ENCODE data around the gene THRA.

THRA gene

GRCh38 chr17:40103688-40104087 lies 40.9 kb downstream of the THRA start:
- Histone ChIP-seq H3K4me1 (ENCODE audit: control insufficient read depth, insufficient read depth, low read length) (peaks cover 74% of the 10 kb centered on the region), H3K36me3 (ENCODE audit: control insufficient read depth, insufficient read depth, low read length) (no peaks in the 10 kb centered on the region), H3K4me3 (ENCODE audit: low read length) (no peak overlapping the region), H3K9ac (ENCODE audit: low read length) (peak overlapping the region; percentile 46), H3K9me3 (ENCODE audit: control insufficient read depth, low read length) (no peaks in the 10 kb centered on the region), H3K27me3 (ENCODE audit: control insufficient read depth, insufficient read depth, low read length) (no peaks in the 10 kb centered on the region)

DNA sequence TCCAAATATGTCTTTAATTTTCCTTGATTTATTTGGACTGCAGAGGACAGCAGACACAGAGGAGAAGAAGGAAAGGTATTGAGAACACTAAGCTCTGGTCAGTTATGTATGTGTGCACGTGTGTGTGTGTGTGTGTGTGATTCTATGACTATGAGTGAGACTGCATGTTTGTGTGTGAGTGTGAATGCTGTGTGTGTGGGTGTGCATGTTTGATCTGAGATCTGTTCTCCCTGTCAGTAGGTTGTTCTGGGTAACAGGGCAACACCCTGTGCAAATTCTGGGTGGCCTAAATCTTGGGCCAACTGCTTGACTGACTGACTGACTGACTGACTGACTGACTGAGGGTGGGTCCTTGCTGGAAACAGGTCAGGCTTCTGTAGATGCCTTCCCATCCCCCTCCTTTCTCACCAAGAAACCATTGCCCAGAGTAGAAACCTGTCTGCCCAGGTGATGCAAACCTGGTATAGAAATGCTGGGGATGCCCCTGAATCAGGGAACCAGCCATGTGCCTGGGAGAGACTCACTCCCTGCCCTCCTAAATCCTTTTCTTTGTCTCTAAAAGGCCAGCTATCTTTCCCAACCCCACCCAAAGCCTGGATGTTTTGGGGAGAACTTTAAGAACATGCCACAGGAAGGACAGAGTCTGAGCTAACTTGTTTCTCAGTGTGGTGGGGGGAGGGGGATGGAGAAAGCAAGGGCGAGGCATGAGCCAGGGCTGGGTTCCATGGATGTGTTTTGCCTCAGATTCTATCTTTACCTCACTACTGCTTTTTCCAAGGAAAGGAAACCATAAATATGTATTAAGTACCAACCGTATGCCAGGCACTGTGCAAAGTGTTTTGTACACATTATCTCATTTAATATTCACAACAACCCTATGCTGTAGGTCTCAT lies 42.1 kb downstream of the THRA start:
- H3K9ac ChIP-seq (ENCODE audit: low read length) = peak overlapping the region; percentile 23
- no peak overlapping the region for H3K4me3 ChIP-seq (ENCODE audit: low read length)
- H3K36me3 ChIP-seq (ENCODE audit: control insufficient read depth, insufficient read depth, low read length) = peaks cover 2% of the 10 kb centered on the region
- peaks cover 84% of the 10 kb centered on the region for H3K4me1 ChIP-seq (ENCODE audit: control insufficient read depth, insufficient read depth, low read length)
- H3K9me3 ChIP-seq (ENCODE audit: control insufficient read depth, low read length) = no peaks in the 10 kb centered on the region
- no peaks in the 10 kb centered on the region for H3K27me3 ChIP-seq (ENCODE audit: control insufficient read depth, insufficient read depth, low read length)

DNA sequence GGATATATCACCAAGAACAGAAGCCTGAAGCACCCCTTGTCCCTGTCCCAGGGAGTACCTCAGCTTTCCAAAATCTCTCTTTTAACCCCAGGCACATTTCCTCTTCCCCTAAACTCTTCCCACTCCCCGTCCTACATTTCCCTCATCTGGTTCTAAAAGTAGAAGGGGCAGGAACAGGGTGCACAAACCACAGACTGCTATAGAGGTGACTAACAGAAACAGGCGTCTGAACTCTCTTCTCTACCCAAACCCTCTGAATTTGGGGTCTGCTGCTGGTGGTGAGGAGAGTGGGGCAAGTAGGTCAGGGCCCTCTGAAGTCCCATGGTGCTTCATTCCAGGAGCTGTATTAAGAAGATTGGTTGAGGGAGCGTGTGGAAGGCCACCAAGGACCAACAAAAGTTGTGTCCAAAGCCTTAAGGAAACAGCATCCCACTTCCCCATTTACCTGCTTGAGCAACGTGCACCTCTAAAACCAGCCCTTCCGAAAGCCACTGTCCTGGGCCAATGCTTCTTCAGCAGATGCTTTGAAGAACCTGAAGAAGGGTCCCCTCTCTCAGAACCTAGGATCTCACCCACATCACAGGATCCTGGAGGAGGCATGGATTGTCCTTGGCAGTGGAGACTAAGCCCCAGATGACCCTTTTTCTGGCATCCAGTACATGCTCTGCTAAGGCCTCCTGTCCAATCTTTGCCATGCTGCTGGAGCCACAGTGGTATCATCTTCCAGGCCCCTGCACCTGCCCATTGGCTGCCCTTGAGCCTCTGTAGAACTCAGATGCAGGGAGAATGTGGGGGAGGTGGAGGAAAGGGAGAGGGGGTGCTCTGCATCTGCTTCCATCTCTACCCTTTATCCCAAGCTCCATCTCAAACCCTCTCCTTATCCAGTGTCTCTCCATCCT lies 43.3 kb downstream of the THRA start:
- Histone ChIP-seq H3K9me3 (ENCODE audit: control insufficient read depth, low read length) (no peaks in the 10 kb centered on the region), H3K27me3 (ENCODE audit: control insufficient read depth, insufficient read depth, low read length) (no peaks in the 10 kb centered on the region), H3K36me3 (ENCODE audit: control insufficient read depth, insufficient read depth, low read length) (peaks cover 4% of the 10 kb centered on the region), H3K4me3 (ENCODE audit: low read length) (no peak overlapping the region), H3K4me1 (ENCODE audit: control insufficient read depth, insufficient read depth, low read length) (peaks cover 91% of the 10 kb centered on the region), H3K9ac (ENCODE audit: low read length) (peak overlapping the region; percentile 49)

DNA sequence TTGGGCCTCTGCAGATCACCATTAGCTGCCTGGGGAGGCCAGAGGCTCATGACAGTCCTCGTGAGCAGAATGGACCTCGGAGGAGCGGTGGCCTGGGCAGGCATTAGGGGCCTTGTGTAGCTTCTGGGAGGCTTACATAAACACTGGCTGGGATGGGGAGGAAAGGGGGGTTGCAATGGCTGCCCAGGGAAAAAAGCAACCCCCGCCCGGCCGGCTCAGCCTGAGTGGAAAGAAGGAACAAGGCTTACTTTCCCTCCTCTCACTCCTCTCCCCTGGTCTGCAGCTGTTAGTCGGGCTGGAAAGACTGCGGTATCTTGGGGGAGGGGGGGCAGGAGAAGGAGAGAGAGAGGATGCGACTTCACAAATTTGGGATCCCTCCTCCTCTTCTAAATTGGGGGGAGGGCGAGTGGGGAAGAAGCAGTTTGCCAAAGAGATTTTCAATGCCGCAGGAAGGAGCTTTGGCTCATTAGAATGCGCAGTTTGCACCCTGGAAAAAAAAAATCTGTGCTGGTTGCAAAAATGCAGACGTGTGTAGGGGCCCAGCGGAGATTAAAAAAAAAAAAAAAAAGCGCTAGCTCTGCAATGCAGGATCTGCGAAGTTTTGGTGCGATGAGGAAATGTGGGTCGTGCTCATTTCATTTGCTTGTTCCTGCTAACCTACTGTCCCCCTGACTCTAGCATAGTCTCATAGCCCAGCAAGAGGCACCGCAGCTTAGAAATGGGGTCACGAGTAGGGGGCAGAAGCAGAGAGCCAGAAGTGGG lies 44.2 kb downstream of the THRA start:
- no peak overlapping the region for H3K4me3 ChIP-seq (ENCODE audit: low read length)
- peaks cover 4% of the 10 kb centered on the region for H3K36me3 ChIP-seq (ENCODE audit: control insufficient read depth, insufficient read depth, low read length)
- peaks cover 91% of the 10 kb centered on the region for H3K4me1 ChIP-seq (ENCODE audit: control insufficient read depth, insufficient read depth, low read length)
- no peaks in the 10 kb centered on the region for H3K27me3 ChIP-seq (ENCODE audit: control insufficient read depth, insufficient read depth, low read length)
- H3K9me3 ChIP-seq (ENCODE audit: control insufficient read depth, low read length) = no peaks in the 10 kb centered on the region
- peak overlapping the region; percentile 56 for H3K9ac ChIP-seq (ENCODE audit: low read length)

DNA sequence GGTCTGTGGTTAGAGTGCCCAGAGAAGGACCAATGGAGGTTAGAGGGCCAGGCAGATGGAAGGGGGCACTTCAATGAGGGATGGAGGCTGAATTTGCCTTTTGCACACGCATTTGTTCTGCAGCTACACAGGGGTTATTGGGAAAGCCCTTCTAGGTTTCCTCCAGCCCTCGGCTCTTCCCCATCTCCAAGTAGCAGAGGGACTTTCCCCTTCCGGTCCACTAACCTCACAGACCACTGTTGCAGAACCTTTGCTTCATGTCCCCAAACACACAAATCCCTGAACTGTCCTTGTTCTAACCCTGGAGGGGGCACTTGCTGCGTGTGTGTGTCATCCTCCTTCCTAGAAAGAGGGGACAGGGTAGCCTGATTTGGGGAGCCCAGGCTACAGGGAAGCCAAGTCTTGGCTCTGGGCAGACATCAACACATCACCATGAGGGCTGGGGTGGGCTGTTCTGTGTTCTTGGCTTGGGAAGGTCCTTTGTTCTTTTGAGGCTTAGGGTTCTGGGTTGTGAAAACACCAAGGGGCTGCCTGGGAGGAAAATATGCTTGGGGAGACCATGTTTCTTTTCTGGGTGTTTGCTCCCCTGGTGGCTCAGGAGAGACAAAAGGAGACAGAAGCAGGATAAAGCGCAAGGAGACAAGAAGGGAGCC lies 44.9 kb downstream of the THRA start:
- no peaks in the 10 kb centered on the region for H3K27me3 ChIP-seq (ENCODE audit: control insufficient read depth, insufficient read depth, low read length)
- peak overlapping the region; percentile 56 for H3K9ac ChIP-seq (ENCODE audit: low read length)
- H3K4me1 ChIP-seq (ENCODE audit: control insufficient read depth, insufficient read depth, low read length) = peaks cover 96% of the 10 kb centered on the region
- H3K4me3 ChIP-seq (ENCODE audit: low read length) = no peak overlapping the region
- peaks cover 4% of the 10 kb centered on the region for H3K36me3 ChIP-seq (ENCODE audit: control insufficient read depth, insufficient read depth, low read length)
- H3K9me3 ChIP-seq (ENCODE audit: control insufficient read depth, low read length) = no peaks in the 10 kb centered on the region

GRCh38 chr17:40108970-40109824 lies 46.4 kb downstream of the THRA start:
- no peaks in the 10 kb centered on the region for H3K27me3 ChIP-seq (ENCODE audit: control insufficient read depth, insufficient read depth, low read length)
- H3K4me3 ChIP-seq (ENCODE audit: low read length) = no peak overlapping the region
- H3K4me1 ChIP-seq (ENCODE audit: control insufficient read depth, insufficient read depth, low read length) = peaks cover 95% of the 10 kb centered on the region
- peak overlapping the region; percentile 56 for H3K9ac ChIP-seq (ENCODE audit: low read length)
- H3K36me3 ChIP-seq (ENCODE audit: control insufficient read depth, insufficient read depth, low read length) = peaks cover 4% of the 10 kb centered on the region
- H3K9me3 ChIP-seq (ENCODE audit: control insufficient read depth, low read length) = no peaks in the 10 kb centered on the region

DNA sequence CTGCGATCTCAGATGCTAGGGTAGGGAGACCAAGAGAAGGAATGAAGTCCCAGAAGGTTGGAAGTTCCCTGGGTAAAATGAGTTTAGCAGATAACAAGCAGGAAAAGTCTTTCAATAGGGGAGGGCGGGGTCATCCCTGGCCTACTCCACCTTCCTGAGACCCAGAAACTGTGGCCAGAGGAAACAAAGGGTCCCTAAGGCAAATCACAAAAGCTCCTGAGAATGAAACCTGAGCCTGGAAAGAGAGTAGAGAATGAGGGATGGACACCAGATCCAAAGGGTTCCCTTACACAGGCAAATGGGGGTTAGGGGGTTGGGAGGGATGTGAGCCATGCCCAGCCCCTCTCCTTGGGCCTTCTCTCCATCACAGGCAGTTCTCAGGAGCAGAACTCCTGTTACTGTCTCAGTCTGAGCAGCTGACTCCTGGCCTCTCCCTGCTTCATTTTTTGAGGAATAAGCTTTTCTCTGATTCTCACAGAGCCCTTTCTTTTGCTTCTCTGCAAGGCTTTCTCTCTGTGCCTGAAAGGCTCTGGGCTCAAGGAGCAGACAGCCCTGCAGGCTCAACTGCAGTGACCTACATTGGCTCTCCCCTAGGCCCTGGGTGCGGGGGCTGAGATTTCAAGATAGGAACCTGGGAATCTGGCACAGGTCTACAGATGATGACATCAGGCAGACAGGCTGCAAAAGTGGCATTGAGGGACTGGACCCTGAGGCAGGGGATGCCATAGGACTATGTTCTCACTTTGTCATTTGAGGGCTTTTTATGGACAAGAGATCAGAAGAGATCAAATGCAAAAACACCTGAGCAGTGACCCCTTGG lies 47.5 kb downstream of the THRA start:
- no peak overlapping the region for H3K4me3 ChIP-seq (ENCODE audit: low read length)
- peaks cover 4% of the 10 kb centered on the region for H3K36me3 ChIP-seq (ENCODE audit: control insufficient read depth, insufficient read depth, low read length)
- H3K27me3 ChIP-seq (ENCODE audit: control insufficient read depth, insufficient read depth, low read length) = no peaks in the 10 kb centered on the region
- peak overlapping the region; percentile 31 for H3K9ac ChIP-seq (ENCODE audit: low read length)
- H3K4me1 ChIP-seq (ENCODE audit: control insufficient read depth, insufficient read depth, low read length) = peaks cover 84% of the 10 kb centered on the region
- no peaks in the 10 kb centered on the region for H3K9me3 ChIP-seq (ENCODE audit: control insufficient read depth, low read length)

GRCh38 chr17:40111221-40112128 lies 48.7 kb downstream of the THRA start:
- Histone ChIP-seq H3K36me3 (ENCODE audit: control insufficient read depth, insufficient read depth, low read length) (peaks cover 4% of the 10 kb centered on the region), H3K4me3 (ENCODE audit: low read length) (no peak overlapping the region), H3K4me1 (ENCODE audit: control insufficient read depth, insufficient read depth, low read length) (peaks cover 72% of the 10 kb centered on the region)

GRCh38 chr17:40112191-40112711 lies 49.5 kb downstream of the THRA start:
- Histone ChIP-seq H3K9me3 (ENCODE audit: control insufficient read depth, low read length) (no peaks in the 10 kb centered on the region), H3K4me3 (ENCODE audit: low read length) (no peak overlapping the region), H3K36me3 (ENCODE audit: control insufficient read depth, insufficient read depth, low read length) (peaks cover 4% of the 10 kb centered on the region), H3K4me1 (ENCODE audit: control insufficient read depth, insufficient read depth, low read length) (peaks cover 68% of the 10 kb centered on the region), H3K9ac (ENCODE audit: low read length) (peak overlapping the region; percentile 52), H3K27me3 (ENCODE audit: control insufficient read depth, insufficient read depth, low read length) (no peaks in the 10 kb centered on the region)

More at GRCh38 chr17:40111221-40112128, 48.7 kb downstream of the THRA start:
- H3K9ac ChIP-seq (ENCODE audit: low read length) = peak overlapping the region; percentile 31
- no peaks in the 10 kb centered on the region for H3K27me3 ChIP-seq (ENCODE audit: control insufficient read depth, insufficient read depth, low read length)
- H3K9me3 ChIP-seq (ENCODE audit: control insufficient read depth, low read length) = no peaks in the 10 kb centered on the region
